IMR-90 (cell line): Measurements from ENCODE around the gene AATF. TPM values are rescaled to one million over a fixed set of nuclear protein-coding genes. Genes with fewer than 3 reads are reported as not detected.

ENCODE experiments used
- ATAC-seq: fragments of 200-7000 bp; cut with Tn5 transposase; 2 replicates; pipeline ENCODE4 v1.9.1; 2020; ENCODE audit warnings: low read depth, mild to moderate bottlenecking, moderate library complexity
- BruUV-seq: library from RNA; stranded (reverse); fragments of 400-500 nt; replicated peaks from 2 replicates; lab custom pipeline; 2021; lab: Mats Ljungman, UMichigan
- CTCF ChIA-PET: fragments of 300-600 bp; formaldehyde crosslinking; extraction: SDS; loops from one replicate; lab custom pipeline; 2021; ENCODE audit warnings: antibody characterized with exemption; lab: Yijun Ruan, JAX
- POLR2A ChIA-PET: fragments of 300-600 bp; sonication (Branson Sonifier 250); formaldehyde crosslinking; loops from one replicate; lab custom pipeline; 2022; ENCODE audit warnings: antibody characterized with exemption; ENCODE audit not compliant: unreplicated experiment; lab: Charles Lee
- DNase-seq: peaks from one replicate; pipeline ENCODE4 v3.0.0; 2013
- H2AFZ ChIP-seq: replicated peaks from 2 replicates; pipeline ENCODE3; 2013; ENCODE audit warnings: low read length, mild to moderate bottlenecking; ENCODE audit not compliant: poor library complexity
- H2AK5ac ChIP-seq: 2 replicates; pipeline ENCODE4 v1.6.1; 2013; ENCODE audit warnings: low read depth, low read length, inconsistent platforms
- H2AK9ac ChIP-seq: replicated peaks from 2 replicates; pipeline ENCODE3; 2013; ENCODE audit warnings: mild to moderate bottlenecking, low read depth, low read length, moderate library complexity; ENCODE audit not compliant: poor library complexity
- H2BK120ac ChIP-seq: 2 replicates; pipeline ENCODE4 v1.6.1; 2013; ENCODE audit warnings: low read depth, low read length, inconsistent platforms
- H2BK15ac ChIP-seq: 3 replicates; pipeline ENCODE4 v1.6.1; 2013; ENCODE audit warnings: low read depth, low read length, inconsistent platforms
- H2BK20ac ChIP-seq: 2 replicates; pipeline ENCODE4 v1.6.1; 2013; ENCODE audit warnings: low read depth, mild to moderate bottlenecking, inconsistent platforms, low read length, moderate library complexity
- H2BK5ac ChIP-seq: 2 replicates; pipeline ENCODE4 v1.6.1; 2013; ENCODE audit warnings: mild to moderate bottlenecking, low read depth, low read length, inconsistent platforms; ENCODE audit not compliant: poor library complexity, severe bottlenecking
- H3K14ac ChIP-seq: replicated peaks from 2 replicates; pipeline ENCODE4 v1.6.1; 2013; ENCODE audit warnings: low read depth, low read length, inconsistent platforms
- H3K18ac ChIP-seq: 2 replicates; pipeline ENCODE4 v1.6.1; 2013; ENCODE audit warnings: low read depth, low read length, control low read depth
- H3K23ac ChIP-seq: 2 replicates; pipeline ENCODE4 v1.6.1; 2013; ENCODE audit warnings: low read depth, low read length, inconsistent platforms
- H3K27ac ChIP-seq: 2 replicates; pipeline ENCODE4 v1.5.1; 2013; ENCODE audit warnings: mild to moderate bottlenecking, control low read depth, low read length; ENCODE audit not compliant: insufficient read depth
- H3K27me3 ChIP-seq: 2 replicates; pipeline ENCODE4 v1.6.1; 2013; ENCODE audit warnings: low read length; ENCODE audit not compliant: control insufficient read depth, insufficient read depth
- H3K36me3 ChIP-seq: 2 replicates; pipeline ENCODE4 v1.6.1; 2013; ENCODE audit warnings: low read length, mixed read lengths; ENCODE audit not compliant: control insufficient read depth, insufficient read depth
- H3K4ac ChIP-seq: 2 replicates; pipeline ENCODE4 v1.6.1; 2013; ENCODE audit warnings: low read depth, low read length, inconsistent platforms
- H3K4me1 ChIP-seq: 2 replicates; pipeline ENCODE4 v1.6.1; 2013; ENCODE audit warnings: low read length, mixed read lengths; ENCODE audit not compliant: control insufficient read depth, insufficient read depth
- H3K4me2 ChIP-seq: 2 replicates; pipeline ENCODE4 v1.6.1; 2013; ENCODE audit warnings: low read depth, mild to moderate bottlenecking, control low read depth, low read length, moderate library complexity
- H3K4me3 ChIP-seq: 2 replicates; pipeline ENCODE4 v1.5.1; 2013; ENCODE audit warnings: low read depth, mild to moderate bottlenecking, control low read depth, low read length, moderate library complexity; ENCODE audit not compliant: insufficient read depth
- H3K56ac ChIP-seq: 2 replicates; pipeline ENCODE4 v1.6.1; 2013; ENCODE audit warnings: low read length, inconsistent platforms; ENCODE audit not compliant: insufficient read depth; ENCODE audit errors: extremely low read depth
- H3K79me1 ChIP-seq, 2 experiments: 2 replicates each; pipeline ENCODE4 v1.6.1; 2013; ENCODE audit warnings: low read length in 2 of 2, inconsistent platforms in 1 of 2, low read depth in 1 of 2
- H3K9ac ChIP-seq: 2 replicates; pipeline ENCODE4 v1.6.1; 2013; ENCODE audit warnings: low read depth, low read length, control low read depth
- H3K9me1 ChIP-seq: 2 replicates; pipeline ENCODE4 v1.6.1; 2013; ENCODE audit warnings: low read length, inconsistent platforms; ENCODE audit not compliant: insufficient read depth
- H3K9me3 ChIP-seq: 2 replicates; pipeline ENCODE4 v1.6.1; 2013; ENCODE audit warnings: low read length; ENCODE audit not compliant: control insufficient read depth, insufficient read depth
- H4K20me1 ChIP-seq: 2 replicates; pipeline ENCODE4 v1.6.1; 2013; ENCODE audit warnings: low read length, inconsistent platforms; ENCODE audit not compliant: insufficient read depth
- H4K5ac ChIP-seq: 2 replicates; pipeline ENCODE4 v1.6.1; 2013; ENCODE audit warnings: mild to moderate bottlenecking, low read depth, low read length, control low read depth
- H4K8ac ChIP-seq, 2 experiments: 2 replicates each; pipeline ENCODE4 v1.6.1; 2013; ENCODE audit warnings: low read depth in 2 of 2, low read length in 2 of 2, control low read depth in 1 of 2, inconsistent platforms in 1 of 2
- H4K91ac ChIP-seq: 2 replicates; pipeline ENCODE4 v1.6.1; 2013; ENCODE audit warnings: low read depth, low read length, inconsistent platforms; ENCODE audit not compliant: insufficient read depth
- BHLHE40 ChIP-seq: fragments of 150-350 bp; IDR thresholded peaks from 2 replicates; pipeline ENCODE4 v1.6.1; 2016; ENCODE audit warnings: mild to moderate bottlenecking, low read depth, low read length
- CEBPB ChIP-seq: IDR thresholded peaks from 2 replicates; pipeline ENCODE4 v1.6.1; 2012; ENCODE audit warnings: low read depth, low read length, improper control_type of control experiment
- CTCF ChIP-seq: conservative IDR thresholded peaks from 2 replicates; pipeline ENCODE4 v1.5.1; 2012; ENCODE audit warnings: mild to moderate bottlenecking, low read depth, low read length, improper control_type of control experiment
- ELK1 ChIP-seq: fragments of 150-350 bp; IDR thresholded peaks from 2 replicates; pipeline ENCODE4 v1.6.1; 2016; ENCODE audit warnings: low read depth, mild to moderate bottlenecking, low read length, moderate library complexity, borderline replicate concordance
- FOS ChIP-seq: fragments of 150-350 bp; IDR thresholded peaks from 2 replicates; pipeline ENCODE4 v1.6.1; 2016; ENCODE audit warnings: low read depth, low read length
- MAFK ChIP-seq: IDR thresholded peaks from 2 replicates; pipeline ENCODE4 v1.6.1; 2012; ENCODE audit warnings: low read depth, low read length, improper control_type of control experiment
- MAZ ChIP-seq: IDR thresholded peaks from 2 replicates; pipeline ENCODE4 v1.6.1; 2012; ENCODE audit warnings: low read depth, mild to moderate bottlenecking, low read length, improper control_type of control experiment, moderate library complexity, borderline replicate concordance
- NFE2L2 ChIP-seq: fragments of 150-350 bp; IDR thresholded peaks from 2 replicates; pipeline ENCODE4 v1.6.1; 2016; ENCODE audit warnings: low read depth, mild to moderate bottlenecking, low read length
- POLR2A ChIP-seq: IDR thresholded peaks from 2 replicates; pipeline ENCODE4 v1.6.1; 2012; ENCODE audit warnings: mild to moderate bottlenecking, low read depth, low read length
- RAD21 ChIP-seq: IDR thresholded peaks from 2 replicates; pipeline ENCODE4 v1.6.1; 2012; ENCODE audit warnings: low read length, improper control_type of control experiment
- RFX5 ChIP-seq: IDR thresholded peaks from 2 replicates; pipeline ENCODE4 v1.8.0; 2012; ENCODE audit warnings: low read depth, mild to moderate bottlenecking, low read length, moderate library complexity
- WGBS, 2 experiments: methylation state at CpG; one replicate each; pipeline versions ENCODE4 v1.1.5 to v1.1.7; 2013; ENCODE audit warnings: missing lambda C conversion rate in 2 of 2; ENCODE audit not compliant: insufficient read length in 1 of 2; ENCODE audit errors: extremely low coverage in 2 of 2; 5-methylcytosine and 5-hydroxymethylcytosine counted together
- dilution Hi-C: fragments of 300-500 bp; cut with HindIII; formaldehyde crosslinking; loops from one replicate; pipeline ENCODE4 v1.14.3; 2018; ENCODE audit warnings: low sequenced_read_pairs; ENCODE audit not compliant: unreplicated experiment
- in situ Hi-C: fragments of 300-500 bp; cut with MboI; formaldehyde crosslinking; loops from 3 replicates; pipeline ENCODE4 v1.14.3; 2019; ENCODE audit warnings: low sequenced_read_pairs, inconsistent platforms, mixed read lengths
- intact Hi-C: fragments of 100-400 bp; cut with micrococcal nuclease; formaldehyde crosslinking; loops from 2 replicates; pipeline ENCODE4 v1.10.0; 2022
- polyA plus RNA-seq, 3 experiments: library from polyadenylated mRNA; depleted of rRNA; stranded (reverse); fragments of >200 nt; gene quantifications; 2 replicates each; pipeline ENCODE4 v1.2.3, GENCODE V29; 2012; ENCODE audit warnings: low replicate concordance in 1 of 3
- total RNA-seq: library from RNA; depleted of rRNA; stranded (reverse); fragments of >200 nt; gene quantifications from 2 replicates; pipeline ENCODE4 v1.2.3, GENCODE V29; 2012

AATF gene
- total and polyA plus RNA-seq, 2 of the 4 experiments (the other 2 are of a cell fraction) = 21.0 to 34.8 TPM

- H3K56ac ChIP-seq = no peak overlapping the region
- no peak overlapping the region for H3K4me3 ChIP-seq
- dilution Hi-C loops = no loop called here
- H3K27me3 ChIP-seq = no peaks in the 10 kb centered on the region
- peaks cover 2% of the 10 kb centered on the region; the same call in 1 of the 2 replicates for H3K36me3 ChIP-seq
- ChIA-PET CTCF (interaction anchor here (2.0 kb wide), 1 partner anchor 10 kb away, joined by 4 read pairs; no protein-coding TSS in a partner anchor), POLR2A (interaction anchor here (0.6 kb wide), 1 partner anchor 23 kb away, joined by 3 read pairs; no protein-coding TSS in a partner anchor)
- ATAC-seq = no peak
- no peak overlapping the region for H2BK20ac ChIP-seq
- no peak overlapping the region for H3K23ac ChIP-seq
- no peak overlapping the region for H3K27ac ChIP-seq
- H3K14ac ChIP-seq = no peak overlapping the region
- no peak overlapping the region for H2AK5ac ChIP-seq
- H2BK120ac ChIP-seq = no peak overlapping the region
- no TSS peak for BruUV-seq
- TF ChIP-seq RFX5 (no peak), MAFK (no peak), FOS (no peak), NFE2L2 (no peak), CTCF (no peak), POLR2A (no peak), RAD21 (no peak), MAZ (no peak), BHLHE40 (no peak), ELK1 (no peak), CEBPB (no peak)
- no CpG with 5 or more reads among the region's 1 CpG for WGBS, 2 experiments
- in situ Hi-C loops = no loop called here
- no peak overlapping the region for H2AK9ac ChIP-seq
- no peaks in the 10 kb centered on the region for H4K20me1 ChIP-seq
- DNase-seq = no peak
- H2BK15ac ChIP-seq = no peak overlapping the region
- no peaks in the 10 kb centered on the region for H3K4me1 ChIP-seq
- no peak overlapping the region for H2BK5ac ChIP-seq
- H3K9ac ChIP-seq = no peak overlapping the region
- no peak overlapping the region for H3K4me2 ChIP-seq
- no peak overlapping the region for H3K4ac ChIP-seq
- H3K79me1 ChIP-seq = peaks cover 3% of the 10 kb centered on the region in 2 experiments; a peak in 2 of 4 replicates
- H3K9me3 ChIP-seq = no peaks in the 10 kb centered on the region
- no peak overlapping the region for H4K5ac ChIP-seq
- no peak overlapping the region for H4K91ac ChIP-seq
- no peak overlapping the region for H3K18ac ChIP-seq
- no peak overlapping the region for H2AFZ ChIP-seq
- intact Hi-C loops = no loop called here
- H3K9me1 ChIP-seq = peaks cover 4% of the 10 kb centered on the region; the same call in 1 of the 2 replicates
- no peak overlapping the region for H4K8ac ChIP-seq
These were observed 68.7 kb downstream of the AATF start for GRCh38 chr17:37017404-37017803.
